Stimulated activated CD4-positive, alpha-beta T cell treated with anti-CD3 and anti-CD28 coated beads, Interleukin-1b, Interleukin-23, amount 100 ng/mL, for 1 hour (primary cell): ENCODE data around the gene PRKCI.
"Not testable (repeated sequence)": the region's sequence is repeated elsewhere in the genome, so short reads cannot be mapped to it uniquely, and the experiment has no call there.

Source experiments
- DNase-seq, 2 donors: peaks; one replicate each; pipeline ENCODE4 v3.0.0-alpha.2; 2020; ENCODE audit warnings: low read depth in 2 of 2

PRKCI gene

DNA sequence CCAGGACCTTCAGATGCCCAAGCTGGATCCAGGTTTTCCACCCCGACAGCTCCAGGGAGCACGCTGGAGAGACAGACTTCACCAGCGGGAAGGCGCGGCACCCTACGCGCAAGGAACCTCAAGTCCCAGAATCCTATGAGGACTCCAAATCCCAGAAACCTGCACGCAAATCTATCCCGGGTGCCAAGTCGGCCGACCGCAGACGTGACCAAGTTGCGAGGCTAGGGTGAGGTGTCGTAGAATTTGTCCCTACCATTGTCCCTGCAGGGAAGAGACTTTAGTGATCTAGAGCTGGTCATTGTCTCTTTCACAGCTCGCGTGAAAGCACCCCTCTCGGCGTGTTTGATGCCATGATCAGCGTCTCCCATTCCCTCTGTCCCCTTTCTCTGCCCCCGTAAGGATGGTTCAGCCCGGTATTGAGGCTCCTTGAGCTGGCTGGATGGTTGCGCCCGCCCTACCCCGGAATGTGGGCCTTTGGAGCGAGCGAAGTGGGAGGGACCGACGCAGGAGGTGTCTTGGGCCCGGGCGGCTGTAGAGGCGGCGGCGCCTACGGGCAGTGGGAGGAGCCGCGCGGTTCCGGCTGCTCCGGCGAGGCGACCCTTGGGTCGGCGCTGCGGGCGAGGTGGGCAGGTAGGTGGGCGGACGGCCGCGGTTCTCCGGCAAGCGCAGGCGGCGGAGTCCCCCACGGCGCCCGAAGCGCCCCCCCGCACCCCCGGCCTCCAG, at the start of gene PRKCI:
Gene PRKCI (plus strand): TSS at position 501 of the 723 bp plus-strand sequence. CDS start 246 bp downstream, outside the sequence.
- peak; percentile 66 to 75 for DNase-seq

DNA sequence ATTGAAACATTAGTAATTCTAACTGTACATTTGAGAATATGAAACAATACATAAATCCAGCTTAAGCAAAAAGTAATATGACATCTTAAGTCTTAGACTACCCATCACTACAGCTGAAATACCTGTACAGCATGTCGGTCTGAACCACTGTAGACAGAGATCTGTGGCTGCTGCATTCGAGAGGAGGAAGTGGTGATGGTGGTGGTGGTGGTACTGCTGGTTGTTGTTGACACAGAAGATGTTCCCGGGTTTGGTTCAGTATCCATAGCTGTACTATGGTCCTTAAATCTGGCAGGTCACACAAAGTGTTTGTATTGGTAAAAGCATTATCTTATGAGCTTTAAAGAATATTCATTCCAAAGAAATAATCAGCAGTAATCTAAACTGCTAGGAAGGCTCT, 43.6 kb upstream of the PRKCI start:
- no peak for DNase-seq

- DNase-seq: no peak
Observed at GRCh38 chr3:170179432-170179831, 42.8 kb upstream of the PRKCI start.

DNA sequence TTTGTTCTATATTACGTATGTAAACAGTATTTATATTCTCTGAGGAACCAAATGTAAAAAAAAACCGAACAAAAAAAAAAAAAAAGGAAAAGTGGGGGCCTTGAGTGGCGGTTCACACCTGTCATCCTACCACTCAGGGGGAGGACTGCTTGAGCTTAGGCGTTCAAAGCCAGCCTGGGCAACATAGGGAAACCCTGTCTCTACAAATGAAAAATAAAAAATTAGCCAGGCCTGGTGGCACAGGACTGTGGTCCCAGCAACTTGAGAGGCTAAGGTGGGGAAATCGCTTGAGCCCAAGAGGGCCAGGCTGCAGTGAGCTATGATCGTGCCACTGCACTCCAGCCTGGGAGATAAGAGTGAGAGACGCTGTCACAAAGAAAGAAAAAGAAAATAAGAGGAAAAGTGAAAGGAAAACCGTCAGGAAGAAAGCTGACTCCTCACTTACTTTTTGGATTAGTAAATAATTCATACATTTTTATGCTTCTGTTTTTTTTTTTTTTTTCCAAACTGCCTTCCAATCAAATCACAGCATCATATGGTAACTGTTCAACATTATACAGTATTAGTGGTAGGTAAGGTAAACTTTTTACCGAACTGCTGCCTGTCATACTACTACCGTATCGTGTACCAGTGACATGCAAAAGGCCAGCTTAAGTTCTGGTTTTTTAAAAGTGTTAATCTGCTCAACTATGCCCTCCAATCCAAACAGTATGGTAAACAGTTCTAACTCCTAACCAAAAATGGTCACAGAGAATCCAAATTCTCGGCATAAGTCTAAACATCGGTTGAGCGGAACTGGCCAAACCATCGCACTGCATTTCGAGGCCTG, 41.9 kb upstream of the PRKCI start:
- no peak for DNase-seq

GRCh38 chr3:170180908-170181885, 41.0 kb upstream of the PRKCI start, which contains the start of gene PHC3:
PHC3 (minus strand) TSS chr3:170181733; CDS start chr3:170181715, 18 bp downstream.
- DNase-seq: peak; percentile 84 to 86

DNA sequence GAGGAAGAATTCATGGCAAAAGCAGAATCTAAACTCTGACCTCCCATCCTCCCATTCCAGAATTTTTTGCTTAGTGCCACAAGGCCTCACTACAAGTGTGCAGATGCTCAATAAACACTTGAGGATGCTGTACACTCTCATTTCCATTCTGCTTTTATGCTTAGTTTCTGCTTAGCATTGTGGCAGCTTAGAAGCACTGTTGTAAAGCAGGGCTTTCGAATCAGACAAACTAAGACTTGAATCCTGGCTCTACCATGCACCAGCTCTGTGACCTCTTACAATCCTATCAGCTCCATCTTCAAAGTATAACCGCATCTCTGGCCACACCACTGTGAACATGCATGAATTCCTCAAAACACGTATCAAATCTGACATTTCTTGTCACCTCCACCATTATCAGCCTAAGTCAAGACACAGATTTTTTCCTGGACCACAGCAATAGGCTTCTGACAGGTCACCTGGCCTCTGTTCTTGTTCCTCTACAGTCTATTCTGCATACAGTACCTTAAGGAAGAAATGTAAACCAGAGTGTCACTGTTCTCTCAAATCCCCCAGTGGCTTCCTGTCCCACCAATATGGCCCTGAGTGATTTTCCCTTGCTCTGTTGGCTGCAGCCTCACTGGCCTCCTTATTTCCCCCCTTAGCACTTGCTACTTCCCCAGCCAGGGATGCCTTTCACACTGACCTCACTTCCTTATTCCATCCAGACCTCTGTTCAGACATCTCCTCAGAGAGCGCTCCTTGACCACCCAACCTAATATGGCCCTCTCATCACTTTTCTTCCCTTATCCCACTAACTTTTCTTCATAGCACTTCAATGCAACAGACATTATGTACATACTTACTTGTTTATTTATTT, 32.6 kb upstream of the PRKCI start:
- no peak for DNase-seq

- DNase-seq: not testable (repeated sequence)
Observed at GRCh38 chr3:170195759-170196158, 26.5 kb upstream of the PRKCI start.

GRCh38 chr3:170196833-170197232, 25.4 kb upstream of the PRKCI start:
- DNase-seq: no peak

GRCh38 chr3:170200987-170201386, 21.2 kb upstream of the PRKCI start:
- DNase-seq: no peak

- DNase-seq: no peak
Observed at GRCh38 chr3:170201527-170201926, 20.7 kb upstream of the PRKCI start.

DNA sequence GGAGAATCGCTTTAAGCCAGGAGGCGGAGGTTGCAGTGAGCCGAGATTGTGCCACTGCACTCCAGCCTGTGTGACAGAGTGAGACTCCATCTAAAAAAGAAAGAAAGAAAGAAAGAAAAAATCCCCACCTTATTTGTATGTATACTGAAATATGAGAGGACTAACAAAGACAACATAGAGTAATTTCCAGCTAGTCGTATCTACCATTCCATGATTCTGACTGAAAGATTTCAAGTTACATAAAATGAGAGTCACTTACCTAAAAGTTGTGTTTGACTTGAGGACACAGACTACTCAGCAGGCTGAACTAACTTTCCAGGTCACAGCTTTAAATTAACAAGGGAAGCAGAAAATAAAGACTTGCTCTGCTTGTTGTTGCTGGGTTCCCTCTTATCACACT, 18.8 kb upstream of the PRKCI start:
- DNase-seq: no peak

GRCh38 chr3:170204023-170204472, 18.2 kb upstream of the PRKCI start:
- no peak for DNase-seq

- no peak for DNase-seq
Observed at GRCh38 chr3:170204509-170204908, 17.7 kb upstream of the PRKCI start.

DNA sequence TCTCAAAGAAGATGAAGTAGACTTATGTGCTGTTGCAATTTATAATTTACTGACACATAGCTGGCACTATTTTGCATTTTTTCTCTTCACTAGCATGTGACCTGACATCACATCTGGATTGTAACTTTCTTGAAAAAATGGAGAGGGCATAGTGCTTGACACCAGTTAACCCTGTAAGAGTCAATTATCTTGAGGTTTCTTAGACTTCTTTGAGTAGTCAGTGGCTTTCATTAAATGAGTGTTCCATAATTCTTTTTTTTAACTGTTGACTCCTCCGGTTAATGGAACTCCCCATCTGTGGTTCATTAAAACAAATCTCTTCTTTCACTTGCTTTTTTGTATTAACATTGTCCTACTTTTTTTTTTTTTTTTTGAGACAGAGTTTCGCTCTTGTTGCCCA, 16.9 kb upstream of the PRKCI start:
- DNase-seq: no peak

GRCh38 chr3:170206164-170206762, 16.0 kb upstream of the PRKCI start:
- not testable (repeated sequence) for DNase-seq

GRCh38 chr3:170207717-170208116, 14.5 kb upstream of the PRKCI start:
- DNase-seq: no peak

DNA sequence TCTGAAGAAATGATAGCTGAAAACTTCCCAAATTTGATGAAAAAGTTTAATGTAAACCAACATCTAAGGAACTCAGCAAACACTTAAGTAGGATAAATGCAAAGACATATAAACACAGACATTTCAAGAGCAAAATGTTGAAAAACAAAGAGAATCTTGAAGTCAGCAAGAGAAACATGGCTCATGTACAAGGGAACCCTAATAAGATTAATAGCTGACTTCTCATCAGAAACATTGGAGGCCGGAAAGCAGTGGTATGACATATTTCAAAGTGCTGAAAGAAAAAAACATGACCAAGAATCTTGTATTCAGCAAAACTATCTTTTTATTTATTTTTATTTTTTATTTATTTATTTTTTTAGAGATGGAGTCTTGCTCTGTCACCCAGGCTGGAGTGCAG, 10.6 kb upstream of the PRKCI start:
- DNase-seq: no peak

DNA sequence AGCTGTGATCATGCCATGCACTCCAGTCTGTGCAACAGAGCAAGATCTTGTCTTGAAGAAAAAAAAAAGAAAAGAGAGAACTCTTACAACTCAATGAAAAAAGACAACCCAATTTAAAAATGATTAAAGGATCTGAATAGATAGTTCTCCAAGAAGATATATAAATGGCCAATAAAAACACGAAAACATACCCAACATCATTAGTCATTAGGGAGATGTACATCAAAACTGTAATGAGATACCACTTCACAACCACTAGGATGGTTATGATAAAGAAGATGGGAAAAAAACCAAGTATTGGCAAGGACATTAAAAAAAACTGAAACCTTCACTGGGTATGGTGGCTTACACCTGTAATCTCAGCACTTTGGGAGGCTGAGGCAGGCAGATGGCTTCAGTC, 2.4 kb upstream of the PRKCI start:
- no peak for DNase-seq

- DNase-seq: no peak
Observed at GRCh38 chr3:170220871-170221270, 1.4 kb upstream of the PRKCI start.
